ENCODE measurements around the gene BTBD6.
"Not testable (repeated sequence)": the region's sequence is repeated elsewhere in the genome, so short reads cannot be mapped to it uniquely, and the experiment has no call there.

The BTBD6 gene

GRCh38 chr14:105294142-105294597, 45.8 kb downstream of the BTBD6 start:
- DNase-seq (ENCODE audit: low spot score): no peak

GRCh38 chr14:105297311-105297710, 49.0 kb downstream of the BTBD6 start:
- DNase-seq (ENCODE audit: low spot score): not testable (repeated sequence)

GRCh38 chr14:105299654-105300541, 51.6 kb downstream of the BTBD6 start:
- peak; percentile 29 for DNase-seq (ENCODE audit: low spot score)
